OCI-LY3 (cell line): ENCODE measurements around the gene G3BP1.

Source experiments
- H2AFZ ChIP-seq: fragments of 200-600, 300-600 bp; shearing (Covaris generic); 2 replicates; pipeline ENCODE4 v1.6.0; 2014; ENCODE audit warnings: antibody characterized with exemption, low read depth, low read length
- H3K27ac ChIP-seq: fragments of 200-600, 300-600 bp; sonication (generic); 2 replicates; pipeline ENCODE4 v1.5.1; 2014; ENCODE audit warnings: mild to moderate bottlenecking, low read length, moderate library complexity, mixed read lengths
- H3K27me3 ChIP-seq: fragments of 200-600, 300-600 bp; sonication (generic); 2 replicates; pipeline ENCODE4 v1.6.1; 2014; ENCODE audit warnings: low read depth, low read length, mixed read lengths
- H3K36me3 ChIP-seq: fragments of 200-600, 300-600 bp; sonication (generic); replicated peaks from 2 replicates; pipeline ENCODE3; 2014; ENCODE audit warnings: low read depth, low read length, mixed read lengths
- H3K4me1 ChIP-seq: fragments of 300-600, 200-600 bp; sonication (generic); 2 replicates; pipeline ENCODE4 v1.6.1; 2014; ENCODE audit warnings: low read length, mixed read lengths
- H3K4me2 ChIP-seq: fragments of 200-600, 300-600 bp; sonication (generic); 2 replicates; pipeline ENCODE4 v1.6.1; 2014; ENCODE audit warnings: low read length, mixed read lengths
- H3K4me3 ChIP-seq: fragments of 300-600, 200-600 bp; sonication (generic); 2 replicates; pipeline ENCODE4 v1.5.1; 2014; ENCODE audit warnings: antibody characterized with exemption, mild to moderate bottlenecking, low read length, moderate library complexity
- H3K79me2 ChIP-seq: fragments of 300-600, 200-600 bp; shearing (Covaris generic); 2 replicates; pipeline ENCODE4 v1.6.1; 2014; ENCODE audit warnings: mild to moderate bottlenecking, low read length, mixed read lengths
- H3K9ac ChIP-seq: fragments of 300-600, 200-600 bp; shearing (Covaris generic); 2 replicates; pipeline ENCODE4 v1.6.0; 2014; ENCODE audit warnings: mild to moderate bottlenecking, low read length, moderate library complexity
- H3K9me3 ChIP-seq: fragments of 200-600, 300-600 bp; shearing (Covaris generic); 2 replicates; pipeline ENCODE4 v1.6.1; 2014; ENCODE audit warnings: low read length, mixed read lengths; ENCODE audit not compliant: insufficient read depth
- H4K20me1 ChIP-seq: fragments of 200-600, 300-600 bp; sonication (generic); 2 replicates; pipeline ENCODE4 v1.6.1; 2016; ENCODE audit warnings: low read length, mixed read lengths; ENCODE audit not compliant: insufficient read depth
- CTCF ChIP-seq: fragments of 200-600, 300-600 bp; sonication (generic); IDR thresholded peaks from 2 replicates; pipeline ENCODE4 v1.5.1; 2014; ENCODE audit warnings: antibody characterized with exemption, low read length, low read depth
- EZH2phosphoT487 ChIP-seq: fragments of 200-600 bp; shearing (Covaris generic); IDR thresholded peaks from 2 replicates; pipeline ENCODE4 v1.6.1; 2018; ENCODE audit warnings: antibody characterized with exemption, mixed run types, low read depth

Gene G3BP1

GRCh38 chr5:151737431-151737830, 34.3 kb upstream of the G3BP1 start:
- Histone ChIP-seq H3K79me2 (no peaks in the 10 kb centered on the region), H2AFZ (no peak overlapping the region), H3K4me1 (peaks cover 10% of the 10 kb centered on the region), H3K27me3 (no peaks in the 10 kb centered on the region), H3K9me3 (no peaks in the 10 kb centered on the region), H3K4me3 (no peak overlapping the region), H3K9ac (no peak overlapping the region), H3K4me2 (no peak overlapping the region), H3K27ac (no peak overlapping the region), H3K36me3 (no peaks in the 10 kb centered on the region), H4K20me1 (no peaks in the 10 kb centered on the region)
- TF ChIP-seq EZH2phosphoT487 (no peak), CTCF (no peak)

GRCh38 chr5:151738125-151738848, 33.5 kb upstream of the G3BP1 start:
- Histone ChIP-seq H4K20me1 (no peaks in the 10 kb centered on the region), H3K9ac (no peak overlapping the region), H2AFZ (no peak overlapping the region), H3K27me3 (no peaks in the 10 kb centered on the region), H3K4me2 (no peak overlapping the region), H3K36me3 (no peaks in the 10 kb centered on the region), H3K79me2 (no peaks in the 10 kb centered on the region), H3K4me1 (peaks cover 13% of the 10 kb centered on the region), H3K4me3 (no peak overlapping the region), H3K9me3 (no peaks in the 10 kb centered on the region), H3K27ac (no peak overlapping the region)
- TF ChIP-seq EZH2phosphoT487 (no peak), CTCF (no peak)

GRCh38 chr5:151739395-151739794, 32.4 kb upstream of the G3BP1 start:
- Histone ChIP-seq H3K4me3 (no peak overlapping the region), H3K27me3 (no peaks in the 10 kb centered on the region), H3K36me3 (no peaks in the 10 kb centered on the region), H3K79me2 (no peaks in the 10 kb centered on the region), H4K20me1 (no peaks in the 10 kb centered on the region), H3K9ac (no peak overlapping the region), H3K4me2 (no peak overlapping the region), H3K4me1 (peaks cover 13% of the 10 kb centered on the region), H3K27ac (no peak overlapping the region), H3K9me3 (no peaks in the 10 kb centered on the region), H2AFZ (no peak overlapping the region)
- TF ChIP-seq EZH2phosphoT487 (no peak), CTCF (no peak)

GRCh38 chr5:151739939-151740335, 31.8 kb upstream of the G3BP1 start:
- no peak overlapping the region for H3K9ac ChIP-seq
- TF ChIP-seq EZH2phosphoT487 (no peak), CTCF (no peak)
- H2AFZ ChIP-seq, result no peak overlapping the region
- H3K79me2 ChIP-seq, result no peaks in the 10 kb centered on the region
- no peaks in the 10 kb centered on the region for H4K20me1 ChIP-seq
- no peak overlapping the region for H3K27ac ChIP-seq
- H3K4me2 ChIP-seq, result no peak overlapping the region
- no peak overlapping the region for H3K4me3 ChIP-seq
- H3K36me3 ChIP-seq, result peaks cover 3% of the 10 kb centered on the region
- peaks cover 18% of the 10 kb centered on the region for H3K4me1 ChIP-seq
- H3K9me3 ChIP-seq, result no peaks in the 10 kb centered on the region
- no peaks in the 10 kb centered on the region for H3K27me3 ChIP-seq
